ENCODE results near the gene LYSMD1. TPM values are rescaled to one million over a fixed set of nuclear protein-coding genes. Genes with fewer than 3 reads are reported as not detected.

The LYSMD1 gene
- total RNA-seq, 1 experiment from 2014 or later, result 5.0 TPM

GRCh38 chr1:151193856-151194255 lies 28.2 kb upstream of the LYSMD1 start:
- Mint-ChIP-seq H3K4me1 (ENCODE audit: low read depth, unreplicated experiment) (peaks cover 8% of the 10 kb centered on the region), H3K36me3 (ENCODE audit: insufficient read depth, unreplicated experiment) (peaks cover 34% of the 10 kb centered on the region), H3K27ac (ENCODE audit: unreplicated experiment) (no peak overlapping the region), H3K9me3 (ENCODE audit: unreplicated experiment) (no peaks in the 10 kb centered on the region), H3K4me3 (ENCODE audit: unreplicated experiment) (no peak overlapping the region), H3K27me3 (ENCODE audit: insufficient read depth, unreplicated experiment) (no peaks in the 10 kb centered on the region)
- DNase-seq, result no peak
- H3K4me1 ChIP-seq, result peaks cover 8% of the 10 kb centered on the region; the same call in 1 of the 2 replicates
- TF ChIP-seq, protein P1, sequence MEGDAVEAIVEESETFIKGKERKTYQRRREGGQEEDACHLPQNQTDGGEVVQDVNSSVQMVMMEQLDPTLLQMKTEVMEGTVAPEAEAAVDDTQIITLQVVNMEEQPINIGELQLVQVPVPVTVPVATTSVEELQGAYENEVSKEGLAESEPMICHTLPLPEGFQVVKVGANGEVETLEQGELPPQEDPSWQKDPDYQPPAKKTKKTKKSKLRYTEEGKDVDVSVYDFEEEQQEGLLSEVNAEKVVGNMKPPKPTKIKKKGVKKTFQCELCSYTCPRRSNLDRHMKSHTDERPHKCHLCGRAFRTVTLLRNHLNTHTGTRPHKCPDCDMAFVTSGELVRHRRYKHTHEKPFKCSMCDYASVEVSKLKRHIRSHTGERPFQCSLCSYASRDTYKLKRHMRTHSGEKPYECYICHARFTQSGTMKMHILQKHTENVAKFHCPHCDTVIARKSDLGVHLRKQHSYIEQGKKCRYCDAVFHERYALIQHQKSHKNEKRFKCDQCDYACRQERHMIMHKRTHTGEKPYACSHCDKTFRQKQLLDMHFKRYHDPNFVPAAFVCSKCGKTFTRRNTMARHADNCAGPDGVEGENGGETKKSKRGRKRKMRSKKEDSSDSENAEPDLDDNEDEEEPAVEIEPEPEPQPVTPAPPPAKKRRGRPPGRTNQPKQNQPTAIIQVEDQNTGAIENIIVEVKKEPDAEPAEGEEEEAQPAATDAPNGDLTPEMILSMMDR (IDR thresholded peaks at IDR 0.05; ENCODE audit: insufficient read depth in 1 of 2, low read depth in 1 of 2, low read length in 1 of 2, severe bottlenecking in 1 of 2, unreplicated experiment in 1 of 2), result no peak
- CTCF ChIA-PET, result no interaction called here
- no peak overlapping the region for H3K4me3 ChIP-seq (ENCODE audit: low read depth, low read length)
- no peaks in the 10 kb centered on the region for H3K9me3 ChIP-seq
- no peaks in the 10 kb centered on the region for H3K36me3 ChIP-seq (ENCODE audit: control insufficient read depth, insufficient read depth, low read length)
- intact Hi-C loops (cut with micrococcal nuclease; ENCODE audit: unreplicated experiment), result no loop called here
- BruUV-seq (replicated peaks), result no TSS peak
- no peaks in the 10 kb centered on the region for H3K27me3 ChIP-seq (replicated peaks; ENCODE audit: control insufficient read depth, insufficient read depth, low read length)
- POLR2A ChIA-PET, result no interaction called here

DNA sequence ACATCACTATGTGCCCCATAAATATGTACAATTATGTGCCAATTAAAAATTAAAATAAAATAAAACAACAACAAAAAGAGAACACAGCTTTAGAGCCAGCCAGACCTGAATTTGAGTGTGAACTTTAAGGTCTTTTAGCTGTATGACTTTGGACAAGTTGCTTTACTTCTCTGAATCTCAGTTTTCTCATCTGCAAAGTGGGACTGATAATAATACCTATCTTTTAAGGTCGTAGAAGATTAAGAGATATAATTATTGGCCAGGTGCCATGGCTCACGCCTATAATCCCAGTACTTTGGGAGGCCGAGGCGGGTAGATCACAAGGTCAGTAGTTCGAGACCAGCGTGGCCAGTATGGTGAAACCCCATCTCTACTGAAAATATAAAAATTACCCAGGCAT lies 27.6 kb upstream of the LYSMD1 start:
- peaks cover 13% of the 10 kb centered on the region; the same call in 1 of the 2 replicates for H3K4me1 ChIP-seq
- no peaks in the 10 kb centered on the region for H3K9me3 ChIP-seq
- no peaks in the 10 kb centered on the region for H3K36me3 ChIP-seq (ENCODE audit: control insufficient read depth, insufficient read depth, low read length)
- TF ChIP-seq, protein P1 (IDR thresholded peaks at IDR 0.05; ENCODE audit: insufficient read depth in 1 of 2, low read depth in 1 of 2, low read length in 1 of 2, severe bottlenecking in 1 of 2, unreplicated experiment in 1 of 2), result no peak
- Mint-ChIP-seq H3K27ac (ENCODE audit: unreplicated experiment) (no peak overlapping the region), H3K4me1 (ENCODE audit: low read depth, unreplicated experiment) (peaks cover 13% of the 10 kb centered on the region), H3K36me3 (ENCODE audit: insufficient read depth, unreplicated experiment) (peaks cover 31% of the 10 kb centered on the region), H3K27me3 (ENCODE audit: insufficient read depth, unreplicated experiment) (no peaks in the 10 kb centered on the region), H3K9me3 (ENCODE audit: unreplicated experiment) (no peaks in the 10 kb centered on the region), H3K4me3 (ENCODE audit: unreplicated experiment) (no peak overlapping the region)
- CTCF ChIA-PET, result no interaction called here
- H3K27me3 ChIP-seq (replicated peaks; ENCODE audit: control insufficient read depth, insufficient read depth, low read length), result no peaks in the 10 kb centered on the region
- POLR2A ChIA-PET, result no interaction called here
- no peak for DNase-seq
- H3K4me3 ChIP-seq (ENCODE audit: low read depth, low read length), result no peak overlapping the region
- no TSS peak for BruUV-seq (replicated peaks)
- intact Hi-C loops (cut with micrococcal nuclease; ENCODE audit: unreplicated experiment), result no loop called here

GRCh38 chr1:151192047-151192446 lies 26.3 kb upstream of the LYSMD1 start:
- DNase-seq, result no peak
- H3K36me3 ChIP-seq (ENCODE audit: control insufficient read depth, insufficient read depth, low read length), result no peaks in the 10 kb centered on the region
- intact Hi-C loops (cut with micrococcal nuclease; ENCODE audit: unreplicated experiment), result no loop called here
- H3K4me1 ChIP-seq, result peaks cover 13% of the 10 kb centered on the region; the same call in 1 of the 2 replicates
- Mint-ChIP-seq H3K4me3 (ENCODE audit: unreplicated experiment) (no peak overlapping the region), H3K4me1 (ENCODE audit: low read depth, unreplicated experiment) (peaks cover 8% of the 10 kb centered on the region), H3K9me3 (ENCODE audit: unreplicated experiment) (no peaks in the 10 kb centered on the region), H3K36me3 (ENCODE audit: insufficient read depth, unreplicated experiment) (peaks cover 22% of the 10 kb centered on the region), H3K27ac (ENCODE audit: unreplicated experiment) (no peak overlapping the region), H3K27me3 (ENCODE audit: insufficient read depth, unreplicated experiment) (no peaks in the 10 kb centered on the region)
- no peak overlapping the region for H3K4me3 ChIP-seq (ENCODE audit: low read depth, low read length)
- TF ChIP-seq, protein P1 (IDR thresholded peaks at IDR 0.05; ENCODE audit: insufficient read depth in 1 of 2, low read depth in 1 of 2, low read length in 1 of 2, severe bottlenecking in 1 of 2, unreplicated experiment in 1 of 2), result no peak
- ChIA-PET CTCF (interaction anchor here (1.3 kb wide), 1 partner anchor 90 kb away, joined by 4 read pairs; no protein-coding TSS in a partner anchor), POLR2A (interaction anchor here (0.7 kb wide), 1 partner anchor 26 kb away, joined by 6 read pairs; no protein-coding TSS in a partner anchor)
- H3K27me3 ChIP-seq (replicated peaks; ENCODE audit: control insufficient read depth, insufficient read depth, low read length), result no peaks in the 10 kb centered on the region
- BruUV-seq (replicated peaks), result no TSS peak
- H3K9me3 ChIP-seq, result no peaks in the 10 kb centered on the region
